NCI-H1048 (cell line): ENCODE data around the gene BCO1.

Experiments used
- DNase-seq: peaks from one replicate; lab custom pipeline; 2025; lab: John Stamatoyannopoulos, UW

The BCO1 gene

DNA sequence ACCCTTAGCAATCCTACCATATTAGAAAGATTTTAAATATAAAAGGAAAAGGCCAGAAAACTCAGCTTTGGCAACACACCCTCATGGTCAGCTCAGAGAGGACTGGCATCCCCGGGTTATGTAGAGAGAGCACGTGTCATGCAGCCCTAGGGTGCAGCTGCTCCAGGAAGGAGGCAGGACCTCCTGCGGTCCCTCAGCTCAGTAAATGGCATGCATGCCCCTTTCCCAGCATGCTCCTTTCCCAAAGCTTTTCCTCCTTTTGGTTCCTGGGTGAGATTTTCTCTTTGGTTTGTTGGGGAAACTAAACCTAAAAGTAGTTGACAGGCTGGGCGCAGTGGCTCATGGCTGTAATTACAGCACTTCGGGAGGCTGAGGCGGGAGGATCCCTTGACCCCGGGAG is 80.2 kb downstream of the BCO1 start:
- DNase-seq, result no peak

- DNase-seq, result no peak
These were observed 80.9 kb downstream of the BCO1 start for GRCh38 chr16:81319221-81319912.

- DNase-seq, result no peak
These were observed 82.5 kb downstream of the BCO1 start for GRCh38 chr16:81321039-81321438.

GRCh38 chr16:81321536-81321935 is 83.0 kb downstream of the BCO1 start:
- DNase-seq, result no peak

DNA sequence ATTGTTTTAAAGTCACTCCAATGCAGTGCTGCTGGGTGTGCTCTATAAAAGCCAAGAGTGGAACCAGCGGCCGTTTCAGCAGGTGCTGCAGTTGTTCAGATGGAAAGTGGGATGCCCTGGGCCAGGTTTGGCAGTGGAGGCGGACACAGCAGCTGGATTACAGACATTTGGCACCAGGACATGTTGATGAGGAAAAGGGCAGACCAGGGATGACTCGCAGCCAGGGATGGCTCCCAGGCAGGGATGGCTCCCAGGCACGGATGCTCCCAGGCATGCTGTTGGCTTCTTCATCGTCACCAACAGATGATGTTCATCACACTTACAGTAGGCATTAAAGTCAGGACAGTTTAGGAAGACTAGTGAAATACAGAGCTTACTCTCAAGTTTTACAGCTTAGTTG is 86.3 kb downstream of the BCO1 start:
- no peak for DNase-seq

- DNase-seq, result no peak
These were observed 88.5 kb downstream of the BCO1 start for GRCh38 chr16:81327011-81327410.

DNA sequence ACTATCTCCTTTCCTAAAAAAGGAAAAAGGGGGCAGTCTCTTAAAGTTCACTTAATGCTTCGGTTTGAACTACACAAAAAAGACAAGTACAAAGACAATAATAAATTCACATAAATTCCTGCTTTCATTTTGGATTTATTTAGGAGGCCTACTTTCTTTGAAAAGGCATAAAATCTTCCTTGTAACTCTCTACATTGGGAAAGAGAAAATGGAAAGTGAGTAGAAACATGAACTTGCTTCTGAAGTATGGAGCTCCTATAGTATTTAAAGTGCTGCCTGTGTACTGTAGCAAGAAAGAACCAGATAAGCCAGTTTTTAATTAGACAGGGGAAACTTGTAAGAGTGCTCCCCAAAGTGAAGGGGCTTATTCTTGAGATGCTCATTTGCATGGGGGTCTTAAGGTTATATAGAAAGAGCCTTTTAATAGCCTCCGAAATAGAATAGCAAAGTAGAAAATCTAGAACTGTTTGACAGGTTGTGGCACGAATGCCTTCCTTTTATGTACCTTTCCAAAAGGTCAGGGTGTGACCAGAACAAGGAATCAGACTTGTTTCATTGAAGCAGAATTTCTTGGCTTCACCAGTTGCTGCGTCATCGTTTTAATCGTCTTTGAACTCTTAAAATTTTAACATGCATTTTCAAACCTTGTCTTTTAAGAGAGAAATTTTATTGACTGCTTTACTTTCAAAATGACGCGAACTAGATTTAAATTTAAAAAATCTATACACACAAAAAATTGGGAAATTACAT is 89.1 kb downstream of the BCO1 start:
- no peak for DNase-seq

DNA sequence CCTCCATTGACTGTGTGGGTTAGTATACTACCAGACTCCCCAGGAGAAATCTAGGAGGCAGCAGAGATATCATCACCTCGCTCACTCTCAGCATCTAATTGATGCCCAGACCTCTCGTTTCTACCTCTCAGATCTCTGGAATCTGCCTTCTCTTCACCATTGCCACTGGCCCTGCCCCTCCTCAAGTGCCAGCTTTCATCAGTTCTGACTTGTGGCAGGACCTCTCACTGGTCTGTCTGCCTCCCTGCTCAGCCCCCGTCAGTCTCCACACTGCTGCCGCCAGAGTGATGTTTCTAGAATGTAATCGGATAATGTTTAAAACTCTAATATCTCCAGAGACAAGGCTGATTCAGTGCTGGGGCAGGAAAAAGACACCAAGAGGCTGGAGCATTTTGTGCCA is 91.5 kb downstream of the BCO1 start:
- no peak for DNase-seq

GRCh38 chr16:81333356-81333755 is 94.9 kb downstream of the BCO1 start:
- no peak for DNase-seq

DNA sequence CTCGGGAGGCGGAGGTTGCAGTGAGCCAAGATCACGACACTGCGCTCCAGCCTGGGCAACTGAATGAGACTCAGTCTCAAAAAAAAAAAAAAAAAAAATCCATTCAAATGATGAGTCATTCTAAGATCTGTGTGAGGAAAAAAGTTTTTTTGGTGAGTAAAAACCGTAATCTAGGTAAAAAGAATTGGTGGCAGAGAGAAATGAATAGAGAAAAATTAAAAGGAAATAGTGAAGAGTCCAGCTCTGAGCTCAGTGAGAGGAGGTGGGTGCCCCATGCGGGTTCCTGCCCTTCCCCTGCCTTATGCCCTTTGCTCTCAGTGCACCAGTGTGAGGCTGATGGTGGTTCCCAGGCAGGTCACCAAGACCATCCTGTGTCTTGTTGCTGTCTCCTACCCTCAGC is 97.2 kb downstream of the BCO1 start:
- DNase-seq, result no peak

DNA sequence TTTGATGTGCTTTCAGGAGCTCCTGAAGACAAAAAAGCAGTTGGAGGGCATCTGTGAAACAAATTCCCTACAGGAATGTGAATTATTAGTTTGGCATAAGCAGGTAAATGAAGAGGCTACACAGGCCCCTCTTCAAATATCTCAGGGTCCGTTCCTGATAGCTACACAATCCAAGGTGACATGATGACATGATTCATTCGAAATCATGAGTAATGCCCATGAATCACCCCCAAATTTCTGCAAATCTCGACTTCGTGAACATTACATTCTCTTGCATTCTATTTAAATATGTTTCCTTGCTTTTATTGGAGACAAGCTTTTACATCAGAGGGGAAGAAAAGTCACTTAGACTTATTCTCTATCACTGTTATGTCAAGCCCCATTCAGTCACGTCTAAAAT is 98.6 kb downstream of the BCO1 start:
- DNase-seq, result no peak
